PC-9 (cell line): ENCODE results near the gene IL10. TPM values are rescaled to one million over a fixed set of nuclear protein-coding genes. Genes with fewer than 3 reads are reported as not detected.

Source experiments
- Bru-seq: library from RNA; stranded (reverse); fragments of 400-500 nt; gene quantifications from one replicate; lab custom pipeline; 2021; lab: Mats Ljungman, UMichigan
- BruChase-seq, 2 experiments: library from RNA; stranded (reverse); fragments of 400-500 nt; gene quantifications; one replicate each; lab custom pipeline; 2021; lab: Mats Ljungman, UMichigan
- BruUV-seq: library from RNA; stranded (reverse); fragments of 400-500 nt; replicated peaks from 2 replicates; lab custom pipeline; 2021; lab: Mats Ljungman, UMichigan
- CTCF ChIA-PET: fragments of 300-600 bp; sonication (Branson Sonifier 250); formaldehyde crosslinking; loops from one replicate; lab custom pipeline; 2022; ENCODE audit warnings: antibody characterized with exemption; lab: Charles Lee
- POLR2A ChIA-PET: fragments of 300-600 bp; sonication (Branson Sonifier 250); formaldehyde crosslinking; loops from one replicate; lab custom pipeline; 2022; ENCODE audit warnings: antibody characterized with exemption; ENCODE audit not compliant: unreplicated experiment; lab: Charles Lee
- DNase-seq, 2 experiments: peaks; one replicate each; pipeline versions ENCODE4 v3.0.0 to v3.0.0-alpha.2; 2015 to 2022; ENCODE audit warnings: mixed read lengths in 1 of 2
- H2AFZ ChIP-seq: fragments of 200-600 bp; sonication (generic); 2 replicates; pipeline ENCODE4 v1.8.1; 2017; ENCODE audit warnings: antibody characterized with exemption
- H3F3A ChIP-seq: fragments of 200-600 bp; sonication (generic); 2 replicates; pipeline ENCODE4 v1.8.1; 2017; ENCODE audit warnings: antibody characterized with exemption, mild to moderate bottlenecking, low read depth; ENCODE audit not compliant: insufficient read depth
- H3K27ac ChIP-seq: fragments of 200-600 bp; sonication (generic); 2 replicates; pipeline ENCODE4 v1.6.1; 2016; ENCODE audit warnings: mixed run types
- H3K27me3 ChIP-seq: fragments of 200-600 bp; sonication (generic); 2 replicates; pipeline ENCODE4 v1.6.1; 2016; ENCODE audit warnings: low read depth, mixed run types; ENCODE audit not compliant: insufficient read depth
- H3K36me3 ChIP-seq: fragments of 200-600 bp; sonication (generic); 2 replicates; pipeline ENCODE4 v1.6.1; 2016; ENCODE audit warnings: low read depth, mixed run types
- H3K4me1 ChIP-seq: fragments of 200-600 bp; sonication (generic); replicated peaks from 2 replicates; pipeline ENCODE4 v1.6.1; 2016; ENCODE audit warnings: mixed run types; ENCODE audit not compliant: insufficient read depth
- H3K4me2 ChIP-seq: fragments of 200-600 bp; sonication (generic); 2 replicates; pipeline ENCODE4 v1.6.1; 2017; ENCODE audit warnings: mixed run types
- H3K4me3 ChIP-seq: fragments of 200-600 bp; sonication (generic); 2 replicates; pipeline ENCODE4 v1.6.1; 2016; ENCODE audit warnings: mixed run types
- H3K79me2 ChIP-seq: fragments of 200-600 bp; sonication (generic); 2 replicates; pipeline ENCODE4 v1.6.1; 2017; ENCODE audit warnings: low read depth, mixed run types
- H3K9me2 ChIP-seq: fragments of 200-600 bp; sonication (generic); 2 replicates; pipeline ENCODE4 v1.8.1; 2017; ENCODE audit warnings: mild to moderate bottlenecking; ENCODE audit not compliant: insufficient read depth
- H3K9me3 ChIP-seq: fragments of 200-600 bp; sonication (generic); 2 replicates; pipeline ENCODE4 v1.8.1; 2016; ENCODE audit warnings: low read depth; ENCODE audit not compliant: insufficient read depth
- H4K20me1 ChIP-seq: fragments of 200-600 bp; sonication (generic); 2 replicates; pipeline ENCODE4 v1.8.1; 2017; ENCODE audit not compliant: insufficient read depth
- CTCF ChIP-seq: fragments of 200-600 bp; sonication (generic); conservative IDR thresholded peaks from 2 replicates; pipeline ENCODE4 v1.6.1; 2017; ENCODE audit warnings: mixed run types, antibody characterized with exemption, mild to moderate bottlenecking, moderate library complexity
- EZH2 ChIP-seq: fragments of 200-600 bp; sonication (generic); IDR thresholded peaks from 2 replicates; pipeline ENCODE4 v1.8.0; 2017; ENCODE audit warnings: antibody characterized with exemption, low read depth
- intact Hi-C: fragments of 100-400 bp; cut with micrococcal nuclease; formaldehyde crosslinking; loops from one replicate; pipeline ENCODE4 v1.10.0; 2022; ENCODE audit not compliant: unreplicated experiment
- long read RNA-seq: library from polyadenylated mRNA; stranded (forward); transcript quantifications from one replicate; pipeline ENCODE4 v2.0.0, GENCODE V29; 2022
- total RNA-seq: library from RNA; stranded (reverse); gene quantifications from 2 replicates; pipeline ENCODE4 v1.2.3, GENCODE V29; 2021

IL10 gene
- total RNA-seq, result not detected in 2 replicates
- not detected for Bru-seq, nascent RNA
- BruChase-seq, experiment 1, labeled RNA remaining after a 2-hour chase, result not detected
- not detected for BruChase-seq, experiment 2, labeled RNA remaining after a 6-hour chase
- long read RNA-seq, result 0 reads

GRCh38 chr1:206772243-206772937, at the start of gene IL10:
Gene IL10 (minus strand): TSS chr1:206772494. CDS start chr1:206772435, 59 bp downstream.
- ChIA-PET POLR2A (no interaction called here), CTCF (no interaction called here)
- Histone ChIP-seq H4K20me1 (no peaks in the 10 kb centered on the region), H3K36me3 (no peaks in the 10 kb centered on the region), H3K79me2 (no peaks in the 10 kb centered on the region), H3K9me3 (no peaks in the 10 kb centered on the region), H3K27me3 (peaks cover 9% of the 10 kb centered on the region; the same call in 1 of the 2 replicates), H3K27ac (no peak within 1 kb of the TSS), H2AFZ (no peak within 1 kb of the TSS), H3K9me2 (no peaks in the 10 kb centered on the region), H3F3A (no peaks in the 10 kb centered on the region), H3K4me1 (peaks cover 10% of the 10 kb centered on the region; the same call in 1 of the 2 replicates), H3K4me3 (no peak within 1 kb of the TSS), H3K4me2 (no peak within 1 kb of the TSS)
- no peak for TF ChIP-seq CTCF
- TF ChIP-seq EZH2, result no peak
- intact Hi-C loops, result no loop called here
- DNase-seq, result no peak
- no TSS peak for BruUV-seq

GRCh38 chr1:206821493-206821892, 49.2 kb upstream of the IL10 start:
- Histone ChIP-seq H3K4me2 (no peak overlapping the region), H3K4me3 (no peak overlapping the region), H3K27me3 (no peaks in the 10 kb centered on the region), H4K20me1 (no peaks in the 10 kb centered on the region), H3K36me3 (no peaks in the 10 kb centered on the region), H3K4me1 (no peaks in the 10 kb centered on the region), H3K79me2 (no peaks in the 10 kb centered on the region), H3K9me2 (no peaks in the 10 kb centered on the region), H3F3A (no peaks in the 10 kb centered on the region), H3K9me3 (no peaks in the 10 kb centered on the region), H3K27ac (no peak overlapping the region), H2AFZ (no peak overlapping the region)
- no TSS peak for BruUV-seq
- no peak for DNase-seq
- CTCF ChIA-PET, result no interaction called here
- TF ChIP-seq EZH2 (no peak), CTCF (no peak)
- POLR2A ChIA-PET, result no interaction called here
- intact Hi-C loops, result no loop called here

- no peak for TF ChIP-seq CTCF
- no peak for TF ChIP-seq EZH2
Observed at GRCh38 chr1:206816390-206817287, 44.3 kb upstream of the IL10 start.

More at GRCh38 chr1:206816390-206817287, 44.3 kb upstream of the IL10 start:
- ChIA-PET CTCF (no interaction called here), POLR2A (no interaction called here)
- Histone ChIP-seq H2AFZ (no peak overlapping the region), H3K9me3 (peaks cover 4% of the 10 kb centered on the region; the same call in 1 of the 2 replicates), H3K36me3 (no peaks in the 10 kb centered on the region), H3K27ac (no peak overlapping the region), H3K79me2 (no peaks in the 10 kb centered on the region), H3K4me2 (no peak overlapping the region), H3K27me3 (no peaks in the 10 kb centered on the region), H3K4me3 (no peak overlapping the region), H3K9me2 (no peaks in the 10 kb centered on the region), H3K4me1 (no peaks in the 10 kb centered on the region), H4K20me1 (no peaks in the 10 kb centered on the region), H3F3A (no peaks in the 10 kb centered on the region)
- no peak for DNase-seq
- BruUV-seq, result no TSS peak
- intact Hi-C loops, result no loop called here
